Measurements from ENCODE around the gene TNFRSF19. TPM values are rescaled to one million over a fixed set of nuclear protein-coding genes. Genes with fewer than 3 reads are reported as not detected.

The TNFRSF19 gene
- total RNA-seq, 2 experiments from 2014 or later: not detected

DNA sequence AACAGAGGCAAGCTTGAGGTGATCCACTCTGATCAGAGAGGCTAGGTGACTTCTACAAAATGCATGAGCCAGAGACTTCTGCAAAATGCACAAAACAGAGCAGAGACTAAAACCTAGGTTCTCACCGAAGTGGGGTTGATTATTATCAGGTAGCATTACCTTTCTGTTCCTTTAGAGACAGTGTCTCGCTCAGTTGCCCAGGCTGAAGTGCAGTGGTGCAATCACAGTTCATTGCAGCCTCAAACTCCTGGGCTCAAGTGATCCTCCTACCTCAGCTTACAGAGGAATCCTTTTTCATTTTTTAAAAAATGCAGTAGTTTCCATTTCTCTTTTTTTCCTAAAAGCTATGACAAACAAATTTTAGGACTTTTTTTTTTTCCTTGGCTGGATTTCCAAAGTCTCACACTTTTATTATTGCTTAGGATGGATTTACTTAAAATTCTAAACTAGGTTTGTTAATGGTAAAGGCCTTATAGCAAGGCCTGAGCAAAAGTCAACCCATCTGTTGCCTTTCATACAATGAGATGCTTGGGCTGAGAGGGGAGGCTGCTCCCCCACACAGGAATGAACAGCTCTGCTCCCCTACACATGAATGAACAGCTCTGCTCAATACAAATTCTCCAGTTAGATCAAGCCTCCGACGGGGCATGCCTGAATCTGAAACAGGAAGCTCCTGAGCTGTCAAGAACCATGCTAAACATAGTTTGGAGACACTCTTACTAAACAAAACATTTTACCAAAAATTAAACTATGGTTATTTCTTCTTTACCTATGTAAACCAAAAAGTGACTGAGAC is 18.8 kb upstream of the TNFRSF19 start:
- no peaks in the 10 kb centered on the region for H3K36me3 Mint-ChIP-seq (ENCODE audit: low read depth)
- Histone ChIP-seq H3K4me1 (ENCODE audit: insufficient read depth, low read length) (no peaks in the 10 kb centered on the region), H3K4me3 (ENCODE audit: low read length) (no peak overlapping the region), H3K36me3 (ENCODE audit: insufficient read depth, low read length) (no peaks in the 10 kb centered on the region), H3K27ac (ENCODE audit: low read depth in 1 of 2, low read length in 2 of 2) (no peak overlapping the region), H3K9me3 (ENCODE audit: control insufficient read depth in 1 of 2, insufficient read depth in 1 of 2, low read length in 2 of 2) (peaks cover 0 to 6% of the 10 kb centered on the region in 2 experiments), H3K27me3 (ENCODE audit: control insufficient read depth in 1 of 2, insufficient read depth in 2 of 2, low read length in 2 of 2) (peaks cover 10 to 16% of the 10 kb centered on the region in 2 experiments)
- no peak for TF ChIP-seq CTCF (IDR thresholded peaks at IDR 0.05)
- H3K27me3 Mint-ChIP-seq: peaks cover 67% of the 10 kb centered on the region
- H3K27ac Mint-ChIP-seq: no peak overlapping the region
- H3K4me3 Mint-ChIP-seq: no peak overlapping the region
- no peaks in the 10 kb centered on the region for H3K4me1 Mint-ChIP-seq (ENCODE audit: low read depth)
- CTCF ChIA-PET: no interaction called here
- intact Hi-C loops (cut with DNase I, micrococcal nuclease): no loop called here
- no peaks in the 10 kb centered on the region for H3K9me3 Mint-ChIP-seq
- POLR2A ChIA-PET: no interaction called here
- no peak for DNase-seq
- no peak for ATAC-seq (ENCODE audit: poor library complexity)

- no peak for TF ChIP-seq CTCF (IDR thresholded peaks at IDR 0.05)
- peaks cover 0 to 1% of the 10 kb centered on the region in 2 experiments for H3K9me3 ChIP-seq (ENCODE audit: control insufficient read depth in 1 of 2, insufficient read depth in 1 of 2, low read length in 2 of 2)
- H3K36me3 Mint-ChIP-seq (ENCODE audit: low read depth): no peaks in the 10 kb centered on the region
- peaks cover 59% of the 10 kb centered on the region for H3K27me3 Mint-ChIP-seq
- POLR2A ChIA-PET: no interaction called here
- H3K4me3 Mint-ChIP-seq: no peak overlapping the region
- no peaks in the 10 kb centered on the region for H3K4me1 Mint-ChIP-seq (ENCODE audit: low read depth)
- no peak overlapping the region for H3K4me3 ChIP-seq (ENCODE audit: low read length)
- DNase-seq (no peak), ATAC-seq (ENCODE audit: poor library complexity) (no peak)
- no peaks in the 10 kb centered on the region for H3K36me3 ChIP-seq (ENCODE audit: insufficient read depth, low read length)
- intact Hi-C loops (cut with DNase I, micrococcal nuclease): no loop called here
- H3K27ac Mint-ChIP-seq: no peak overlapping the region
- H3K27ac ChIP-seq (ENCODE audit: low read depth in 1 of 2, low read length in 2 of 2): no peak overlapping the region
- peaks cover 6 to 9% of the 10 kb centered on the region in 2 experiments for H3K27me3 ChIP-seq (ENCODE audit: control insufficient read depth in 1 of 2, insufficient read depth in 2 of 2, low read length in 2 of 2)
- no peaks in the 10 kb centered on the region for H3K9me3 Mint-ChIP-seq
- no peaks in the 10 kb centered on the region for H3K4me1 ChIP-seq (ENCODE audit: insufficient read depth, low read length)
- CTCF ChIA-PET: no interaction called here
These were observed 18.0 kb upstream of the TNFRSF19 start for GRCh38 chr13:23552171-23552570.

GRCh38 chr13:23552661-23553060 is 17.6 kb upstream of the TNFRSF19 start:
- no peaks in the 10 kb centered on the region for H3K36me3 ChIP-seq (ENCODE audit: insufficient read depth, low read length)
- H3K27ac ChIP-seq (ENCODE audit: low read depth in 1 of 2, low read length in 2 of 2): no peak overlapping the region
- intact Hi-C loops (cut with DNase I, micrococcal nuclease): no loop called here
- ATAC-seq (ENCODE audit: poor library complexity) (no peak), DNase-seq (no peak)
- H3K4me1 Mint-ChIP-seq (ENCODE audit: low read depth): no peaks in the 10 kb centered on the region
- no peak overlapping the region for H3K27ac Mint-ChIP-seq
- peaks cover 54% of the 10 kb centered on the region for H3K27me3 Mint-ChIP-seq
- peaks cover 2 to 5% of the 10 kb centered on the region in 2 experiments for H3K27me3 ChIP-seq (ENCODE audit: control insufficient read depth in 1 of 2, insufficient read depth in 2 of 2, low read length in 2 of 2)
- ChIA-PET POLR2A (no interaction called here), CTCF (no interaction called here)
- no peak for TF ChIP-seq CTCF (IDR thresholded peaks at IDR 0.05)
- H3K9me3 Mint-ChIP-seq: no peaks in the 10 kb centered on the region
- H3K36me3 Mint-ChIP-seq (ENCODE audit: low read depth): no peaks in the 10 kb centered on the region
- H3K9me3 ChIP-seq (ENCODE audit: control insufficient read depth in 1 of 2, insufficient read depth in 1 of 2, low read length in 2 of 2): no peaks in the 10 kb centered on the region
- H3K4me3 Mint-ChIP-seq: no peak overlapping the region
- H3K4me3 ChIP-seq (ENCODE audit: low read length): no peak overlapping the region
- no peaks in the 10 kb centered on the region for H3K4me1 ChIP-seq (ENCODE audit: insufficient read depth, low read length)
